NB4 (cell line): ENCODE measurements around the gene TMEM87B.
A peak's percentile ranks its signal among the peaks of the same experiment; 100 is the strongest.

Experiments used
- DNase-seq: peaks from one replicate; pipeline ENCODE4 v3.0.0; 2010; ENCODE audit warnings: low read depth
- H3K4me3 ChIP-seq: one replicate; pipeline ENCODE4 v1.5.1; 2011; ENCODE audit warnings: mild to moderate bottlenecking, low read depth, low read length, moderate library complexity
- MYC ChIP-seq: IDR thresholded peaks from 2 replicates; pipeline ENCODE4 v1.6.1; 2011; ENCODE audit warnings: low read depth, low read length
- POLR2A ChIP-seq: IDR thresholded peaks from 2 replicates; pipeline ENCODE4 v1.6.1; 2011; ENCODE audit warnings: mild to moderate bottlenecking; ENCODE audit not compliant: insufficient read length; ENCODE audit errors: extremely low read depth
- TF ChIP-seq, protein P1 (sequence below): IDR thresholded peaks from one replicate; pipeline ENCODE4 v1.5.1; 2012; ENCODE audit warnings: low read depth, low read length
- TF ChIP-seq, protein P2 (sequence below): IDR thresholded peaks from 2 replicates; pipeline ENCODE4 v1.6.1; 2011; ENCODE audit warnings: low read depth, low read length

Gene TMEM87B

DNA sequence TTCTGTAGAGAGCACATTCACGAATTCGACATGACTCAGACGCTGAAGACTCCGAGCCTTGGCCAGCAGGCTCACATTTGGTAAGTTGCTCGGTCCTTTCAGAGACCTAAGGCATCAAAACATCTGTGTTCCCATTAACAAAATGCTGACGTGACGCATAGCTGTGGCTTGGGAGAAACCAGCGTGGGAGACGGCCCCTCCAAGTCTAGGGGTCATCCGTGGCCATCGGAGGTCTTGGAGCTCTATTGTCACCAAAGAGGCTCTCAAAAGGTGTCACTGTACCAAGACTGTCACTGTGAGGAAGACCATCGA, 98.1 kb downstream of the TMEM87B start:
- no peak for TF ChIP-seq MYC
- TF ChIP-seq, protein P1, sequence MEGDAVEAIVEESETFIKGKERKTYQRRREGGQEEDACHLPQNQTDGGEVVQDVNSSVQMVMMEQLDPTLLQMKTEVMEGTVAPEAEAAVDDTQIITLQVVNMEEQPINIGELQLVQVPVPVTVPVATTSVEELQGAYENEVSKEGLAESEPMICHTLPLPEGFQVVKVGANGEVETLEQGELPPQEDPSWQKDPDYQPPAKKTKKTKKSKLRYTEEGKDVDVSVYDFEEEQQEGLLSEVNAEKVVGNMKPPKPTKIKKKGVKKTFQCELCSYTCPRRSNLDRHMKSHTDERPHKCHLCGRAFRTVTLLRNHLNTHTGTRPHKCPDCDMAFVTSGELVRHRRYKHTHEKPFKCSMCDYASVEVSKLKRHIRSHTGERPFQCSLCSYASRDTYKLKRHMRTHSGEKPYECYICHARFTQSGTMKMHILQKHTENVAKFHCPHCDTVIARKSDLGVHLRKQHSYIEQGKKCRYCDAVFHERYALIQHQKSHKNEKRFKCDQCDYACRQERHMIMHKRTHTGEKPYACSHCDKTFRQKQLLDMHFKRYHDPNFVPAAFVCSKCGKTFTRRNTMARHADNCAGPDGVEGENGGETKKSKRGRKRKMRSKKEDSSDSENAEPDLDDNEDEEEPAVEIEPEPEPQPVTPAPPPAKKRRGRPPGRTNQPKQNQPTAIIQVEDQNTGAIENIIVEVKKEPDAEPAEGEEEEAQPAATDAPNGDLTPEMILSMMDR = no peak
- TF ChIP-seq, protein P2, sequence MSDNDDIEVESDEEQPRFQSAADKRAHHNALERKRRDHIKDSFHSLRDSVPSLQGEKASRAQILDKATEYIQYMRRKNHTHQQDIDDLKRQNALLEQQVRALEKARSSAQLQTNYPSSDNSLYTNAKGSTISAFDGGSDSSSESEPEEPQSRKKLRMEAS = no peak
- no peak for TF ChIP-seq POLR2A
- DNase-seq = no peak
- H3K4me3 ChIP-seq = no peak overlapping the region

GRCh38 chr2:112153501-112153900, 98.4 kb downstream of the TMEM87B start:
- no peak for TF ChIP-seq POLR2A
- TF ChIP-seq, protein P2 = no peak
- no peak for TF ChIP-seq MYC
- TF ChIP-seq, protein P1 = no peak

DNA sequence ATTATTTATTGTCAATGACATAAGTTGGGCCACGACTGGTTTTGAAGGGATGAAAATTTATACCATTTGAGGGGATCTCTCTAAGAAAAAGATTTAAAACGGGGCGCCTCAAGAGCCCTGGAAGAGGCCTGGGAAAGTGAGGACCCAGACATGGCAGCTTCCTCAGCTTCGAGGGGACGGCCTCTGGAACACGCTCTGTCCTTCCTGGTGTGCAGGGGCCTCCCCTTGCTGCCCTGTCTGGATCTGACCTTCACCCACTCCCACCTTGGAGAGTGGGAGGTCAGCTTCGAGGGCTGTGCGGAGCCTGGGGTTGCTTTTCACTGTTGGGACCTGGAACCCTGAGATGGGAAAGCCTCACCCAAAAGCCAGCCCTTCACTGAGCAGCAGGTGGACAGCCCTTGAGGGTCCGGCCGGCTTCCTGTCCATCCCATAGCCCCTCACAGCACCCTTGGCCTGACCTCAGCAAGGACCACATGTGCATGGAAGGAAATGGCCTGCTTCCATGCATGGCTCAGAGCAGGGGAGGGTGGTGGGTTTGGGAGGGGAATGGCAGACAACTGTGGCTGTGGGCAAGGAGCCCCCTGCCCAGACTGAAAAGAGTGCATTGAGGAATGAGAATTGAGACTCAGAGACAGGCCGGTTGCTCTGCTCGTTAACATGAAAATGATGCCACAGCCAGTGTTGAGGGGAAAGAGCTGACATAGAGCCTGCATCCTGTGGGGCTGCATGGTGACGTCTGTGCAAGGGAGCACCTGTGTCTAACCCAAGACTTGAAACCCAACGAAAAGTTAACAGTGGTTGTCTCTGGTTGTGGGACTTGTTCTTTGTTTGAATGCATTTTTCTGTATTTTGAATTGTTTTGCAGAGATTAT, 99.4 kb downstream of the TMEM87B start:
- no peak for DNase-seq
- TF ChIP-seq POLR2A (no peak), MYC (no peak)
- TF ChIP-seq, protein P1 = no peak
- TF ChIP-seq, protein P2 = no peak
- no peak overlapping the region for H3K4me3 ChIP-seq

More at GRCh38 chr2:112153501-112153900, 98.4 kb downstream of the TMEM87B start:
- DNase-seq = no peak
- H3K4me3 ChIP-seq = no peak overlapping the region

DNA sequence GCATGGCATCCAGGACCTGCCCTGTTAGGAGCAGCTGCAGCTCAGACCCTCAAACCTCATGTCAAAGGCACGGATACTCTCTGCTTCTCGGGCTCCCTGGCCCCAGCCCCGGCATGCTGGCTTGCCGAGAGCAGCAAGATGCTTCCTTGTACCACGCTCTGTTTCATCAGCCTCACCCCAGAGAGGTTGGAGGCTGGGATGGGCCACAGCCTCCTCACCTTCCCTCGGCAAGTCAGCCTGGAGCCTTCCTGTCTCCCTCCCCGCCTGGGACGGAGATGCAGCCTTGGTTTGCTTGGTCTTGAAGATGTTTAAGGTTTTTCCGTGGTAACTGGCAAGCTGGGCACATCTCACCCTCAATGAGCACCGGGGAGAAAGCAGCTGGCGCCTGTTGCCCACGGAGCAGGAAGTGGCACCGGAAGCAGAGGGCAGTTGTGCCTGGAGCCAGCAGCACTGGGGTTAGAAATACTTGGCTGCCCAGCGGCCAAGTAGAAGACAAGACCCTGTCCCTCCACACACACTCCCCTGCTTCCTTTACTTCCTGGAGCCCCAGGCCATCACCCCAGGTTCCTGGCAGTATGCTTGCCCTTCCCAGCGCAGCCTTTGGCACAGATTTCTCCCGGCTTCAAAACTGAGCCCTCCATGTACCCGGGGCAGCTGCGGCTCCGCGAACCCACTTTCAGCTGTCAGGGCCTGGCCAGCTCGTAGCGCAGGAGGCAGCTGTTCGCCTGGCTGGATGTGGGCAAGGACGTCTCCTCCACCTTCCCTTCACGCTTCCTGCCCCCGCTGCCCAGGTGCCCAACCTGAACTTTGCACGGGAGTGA, 100.5 kb downstream of the TMEM87B start:
- no peak overlapping the region for H3K4me3 ChIP-seq
- TF ChIP-seq MYC (no peak), POLR2A (no peak)
- TF ChIP-seq, protein P1 = no peak
- TF ChIP-seq, protein P2 = no peak

GRCh38 chr2:112156152-112156986, 101.3 kb downstream of the TMEM87B start:
- H3K4me3 ChIP-seq = no peak overlapping the region
- peak; percentile 79 for DNase-seq
- no peak for TF ChIP-seq POLR2A
- TF ChIP-seq, protein P1 = no peak
- TF ChIP-seq, protein P2 = no peak
- TF ChIP-seq MYC = no peak

More for the DNA sequence above, 100.5 kb downstream of the TMEM87B start:
- DNase-seq = no peak
